Kidney glomerular epithelial cell (primary cell): ENCODE data around the gene KAT2A.

ENCODE experiments used
- DNase-seq: peaks from one replicate; lab custom pipeline; 2025; lab: John Stamatoyannopoulos, UW

Gene KAT2A

GRCh38 chr17:42135664-42136653, 14.8 kb upstream of the KAT2A start:
- peak; percentile 58 for DNase-seq

- no peak for DNase-seq
These were observed 14.0 kb upstream of the KAT2A start for GRCh38 chr17:42135151-42135550.

GRCh38 chr17:42133461-42134041, 12.4 kb upstream of the KAT2A start:
- no peak for DNase-seq

GRCh38 chr17:42132941-42133340, 11.8 kb upstream of the KAT2A start:
- peak; percentile 83 for DNase-seq

- no peak for DNase-seq
These were observed 10.8 kb upstream of the KAT2A start for GRCh38 chr17:42131981-42132432.

GRCh38 chr17:42131232-42131631, 10.1 kb upstream of the KAT2A start:
- no peak for DNase-seq

GRCh38 chr17:42130310-42130936, 9.3 kb upstream of the KAT2A start:
- DNase-seq = no peak

GRCh38 chr17:42129109-42129837, 8.1 kb upstream of the KAT2A start:
- DNase-seq = no peak

GRCh38 chr17:42127414-42127813, 6.2 kb upstream of the KAT2A start:
- no peak for DNase-seq

GRCh38 chr17:42126836-42127235, 5.7 kb upstream of the KAT2A start:
- DNase-seq = no peak

- no peak for DNase-seq
These were observed 4.4 kb upstream of the KAT2A start for GRCh38 chr17:42125565-42125964.

- DNase-seq = no peak
These were observed 3.1 kb upstream of the KAT2A start for GRCh38 chr17:42124256-42124655.

GRCh38 chr17:42122371-42123303, 1.5 kb upstream of the KAT2A start, which contains the start of gene HSPB9:
Gene HSPB9 (plus strand): TSS chr17:42122804. CDS start chr17:42122851, 47 bp downstream.
- DNase-seq = no peak

- no peak for DNase-seq
These were observed 902 bp downstream of the KAT2A start for GRCh38 chr17:42120161-42120769.

- no peak for DNase-seq
These were observed 1.9 kb downstream of the KAT2A start for GRCh38 chr17:42119301-42119700.

- peak; percentile 6 for DNase-seq
These were observed 2.6 kb downstream of the KAT2A start for GRCh38 chr17:42118545-42118944.

GRCh38 chr17:42118126-42118510, 3.0 kb downstream of the KAT2A start:
- DNase-seq = no peak

- DNase-seq = no peak
These were observed 3.6 kb downstream of the KAT2A start for GRCh38 chr17:42117397-42118125.

GRCh38 chr17:42116705-42117396, 4.3 kb downstream of the KAT2A start:
- peak; percentile 81 for DNase-seq
